HG03521 (cell line): ENCODE data around the gene SORCS2.

Experiments used
- ATAC-seq: cut with Tn5 transposase; IDR thresholded peaks from one replicate; pipeline ENCODE4 v1.9.1; 2021; ENCODE audit warnings: mild to moderate bottlenecking, moderate library complexity; ENCODE audit not compliant: unreplicated experiment

The SORCS2 gene

GRCh38 chr4:7366180-7366945 is 174.0 kb downstream of the SORCS2 start:
- ATAC-seq: no peak

- no peak for ATAC-seq
These were observed 174.6 kb downstream of the SORCS2 start for GRCh38 chr4:7366954-7367353.

DNA sequence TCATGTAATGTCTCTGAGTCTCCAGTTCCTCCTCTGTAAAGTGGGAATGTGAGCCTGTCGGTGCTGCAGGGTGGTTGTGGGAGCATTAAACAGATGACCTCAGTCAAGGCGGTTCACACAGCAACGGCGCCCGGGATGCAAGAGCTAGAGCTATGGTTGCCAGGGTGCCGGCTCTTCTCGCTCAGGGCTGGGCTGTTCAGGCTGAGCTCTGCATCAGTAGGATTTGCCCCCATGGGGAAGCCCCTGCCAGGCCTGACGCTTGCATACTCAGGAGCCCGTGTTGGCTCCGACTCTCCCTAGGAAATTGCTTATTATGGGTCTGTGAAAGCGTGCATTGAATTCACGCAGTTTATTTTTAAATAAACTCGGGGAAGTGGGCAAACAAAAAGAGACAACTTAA is 175.1 kb downstream of the SORCS2 start:
- no peak for ATAC-seq

GRCh38 chr4:7367864-7368277 is 175.5 kb downstream of the SORCS2 start:
- ATAC-seq: no peak

GRCh38 chr4:7368296-7368695 is 176.0 kb downstream of the SORCS2 start:
- no peak for ATAC-seq

DNA sequence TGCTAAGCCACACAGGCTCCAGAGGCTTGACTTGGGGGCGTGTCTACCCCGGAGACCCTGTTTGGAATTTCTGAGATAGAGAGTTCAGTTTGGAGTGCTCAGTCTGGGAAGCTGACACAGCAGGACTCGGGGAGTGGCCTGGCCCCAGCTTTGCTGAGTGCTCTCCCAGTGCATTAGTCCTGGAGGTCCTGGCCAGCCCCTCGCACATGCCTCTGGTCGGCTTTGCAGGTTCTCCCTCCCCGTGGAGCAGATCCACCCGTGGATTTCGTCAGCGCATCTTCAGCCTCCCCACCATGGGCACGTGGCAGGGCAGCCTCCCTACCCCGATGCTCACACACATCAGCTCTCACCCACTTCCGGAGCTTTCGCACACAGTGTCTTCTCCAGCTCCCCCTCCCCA is 177.2 kb downstream of the SORCS2 start:
- ATAC-seq: no peak

DNA sequence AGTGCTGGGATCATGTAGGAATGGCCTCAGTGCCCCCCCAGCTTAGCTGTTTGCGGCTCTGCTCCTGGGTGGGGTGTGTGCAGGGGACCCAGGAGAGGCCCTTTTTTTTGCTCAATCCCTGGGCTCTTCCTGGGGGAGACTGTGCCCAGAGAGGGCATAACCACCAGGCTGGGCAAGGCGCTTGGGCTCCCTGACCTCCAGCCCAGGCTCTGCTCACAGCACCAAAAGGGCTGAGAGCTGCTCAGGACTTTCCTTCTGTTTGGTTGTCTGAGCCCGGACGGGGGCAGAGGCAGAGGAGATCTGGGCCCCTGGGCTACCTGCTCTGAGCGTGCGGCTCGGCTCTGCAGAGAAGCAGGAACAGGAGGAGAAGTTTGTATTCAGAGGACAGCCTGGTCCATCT is 177.7 kb downstream of the SORCS2 start:
- ATAC-seq: no peak

DNA sequence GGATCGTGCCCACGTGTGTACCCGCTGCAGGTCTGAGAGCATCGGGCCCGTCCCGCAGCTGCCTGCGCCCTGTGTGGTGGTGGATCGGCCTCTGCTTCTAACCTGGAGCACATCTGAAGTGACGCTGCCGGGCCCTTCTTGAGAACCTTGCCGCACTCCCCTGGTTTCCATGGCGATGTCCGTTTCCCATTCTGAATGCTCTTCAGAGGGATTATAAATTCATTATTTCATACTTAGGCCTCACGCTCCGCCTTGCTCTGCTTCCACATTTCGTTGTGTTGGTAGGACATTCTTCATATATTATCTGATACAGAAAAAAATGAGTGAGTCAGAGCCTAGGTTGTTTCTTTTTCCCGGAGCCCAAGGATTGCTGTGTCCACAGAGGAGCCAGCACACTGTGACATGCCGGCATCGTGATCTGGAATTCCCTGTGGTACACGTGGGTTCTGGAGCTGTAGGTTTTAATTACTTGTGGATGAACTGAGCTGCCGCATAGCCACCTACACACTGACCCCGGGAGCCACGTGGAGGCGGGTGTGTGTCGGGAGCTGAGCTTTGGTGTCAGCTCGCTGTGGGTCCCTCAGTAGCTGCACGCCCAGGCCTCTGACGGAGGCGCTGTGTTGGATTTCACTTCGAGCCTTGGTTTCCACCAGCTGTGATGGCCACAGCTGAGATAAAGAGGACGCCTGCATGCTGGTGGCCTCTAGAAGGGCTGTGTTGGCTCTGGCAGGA is 179.0 kb downstream of the SORCS2 start:
- ATAC-seq: no peak

GRCh38 chr4:7372673-7373072 is 180.3 kb downstream of the SORCS2 start:
- ATAC-seq: no peak

DNA sequence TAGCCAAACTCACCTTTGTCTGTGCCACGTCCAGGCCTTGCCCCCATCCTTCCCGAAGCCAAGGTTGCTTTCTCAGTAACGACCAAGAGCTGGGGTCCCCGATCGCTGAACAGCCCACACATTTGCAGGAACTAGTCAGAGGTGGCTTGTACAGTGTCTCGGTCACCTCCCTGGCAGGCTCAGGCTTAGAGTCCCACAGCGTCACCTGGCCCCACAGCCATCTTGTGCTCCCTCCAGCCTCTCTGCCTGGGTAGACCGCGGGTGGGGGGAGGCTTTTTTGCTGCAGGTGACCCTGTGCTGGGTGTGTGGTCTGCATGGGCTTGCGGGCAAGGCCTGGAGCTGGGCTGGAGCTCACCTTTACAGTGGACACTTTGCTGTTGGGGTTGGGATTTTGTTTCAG is 182.2 kb downstream of the SORCS2 start:
- no peak for ATAC-seq

GRCh38 chr4:7375427-7375826 is 183.1 kb downstream of the SORCS2 start:
- ATAC-seq: no peak

DNA sequence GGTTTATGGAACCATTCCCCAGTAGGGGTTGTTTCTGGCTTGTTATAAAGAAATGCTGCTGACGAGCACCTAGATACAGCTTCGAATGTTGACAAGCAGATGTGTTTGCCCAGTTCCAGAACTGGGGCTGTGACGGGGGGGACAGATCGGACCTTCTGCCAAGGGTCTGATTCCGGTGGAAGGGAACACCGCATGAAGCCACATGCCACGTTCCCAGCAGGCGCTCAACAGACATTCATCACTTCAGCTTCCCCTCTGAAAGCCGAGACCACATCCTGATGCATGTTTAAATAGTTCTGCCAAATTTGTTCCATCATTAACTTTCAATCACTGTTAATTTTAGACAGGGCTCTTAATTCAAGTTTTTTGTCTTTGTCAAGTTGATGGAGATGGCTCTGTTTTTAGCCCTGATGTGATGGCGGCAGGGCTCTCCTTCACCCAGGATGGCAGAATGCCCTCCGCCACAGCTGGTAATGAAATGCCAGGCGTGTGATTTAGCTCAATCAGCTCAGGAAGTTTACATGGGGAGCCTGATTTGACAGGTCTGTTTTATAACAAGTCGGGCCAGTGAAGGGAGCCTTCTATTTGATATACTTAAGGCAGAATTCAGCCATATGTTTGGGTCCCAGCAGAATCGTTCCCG is 185.0 kb downstream of the SORCS2 start:
- no peak for ATAC-seq

DNA sequence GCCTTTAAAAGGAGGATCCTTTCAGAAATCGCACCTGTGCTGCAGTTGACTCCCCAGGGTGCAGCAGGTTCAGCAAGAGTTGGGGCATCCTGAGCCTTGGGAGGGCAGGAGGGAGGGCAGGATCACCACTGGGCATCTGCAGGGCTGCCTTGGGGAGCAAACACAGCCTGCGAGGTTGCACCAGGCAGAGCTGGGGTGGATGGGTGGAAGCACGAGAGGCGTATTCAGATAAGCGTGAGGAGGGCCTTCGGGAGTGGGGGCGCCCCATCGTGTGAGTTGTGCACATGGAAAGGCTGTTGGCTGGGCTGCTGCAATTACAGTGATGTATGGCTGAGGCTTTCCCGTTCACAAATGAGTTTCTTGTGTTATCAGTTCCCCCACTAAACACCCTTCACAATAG is 186.8 kb downstream of the SORCS2 start:
- ATAC-seq: no peak

DNA sequence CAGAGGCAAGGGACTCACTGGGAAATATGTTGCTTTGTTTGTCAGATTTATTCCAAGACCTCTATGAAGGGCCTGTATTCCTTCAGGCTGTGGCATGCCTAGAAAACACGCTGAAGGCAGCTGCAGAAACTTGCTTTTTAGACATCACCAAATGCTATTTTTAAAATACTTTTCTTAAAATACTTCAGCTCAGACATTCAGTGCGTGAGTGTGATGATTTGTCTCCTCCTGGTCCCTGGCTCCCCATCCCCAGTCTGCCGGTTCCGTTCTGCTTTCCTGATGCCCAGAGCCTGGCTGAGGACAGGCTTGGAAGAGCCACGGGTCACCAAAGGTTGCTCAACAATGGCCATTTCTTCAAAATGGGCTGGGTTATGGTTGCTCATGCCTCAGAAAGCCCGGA is 187.4 kb downstream of the SORCS2 start:
- ATAC-seq: no peak

DNA sequence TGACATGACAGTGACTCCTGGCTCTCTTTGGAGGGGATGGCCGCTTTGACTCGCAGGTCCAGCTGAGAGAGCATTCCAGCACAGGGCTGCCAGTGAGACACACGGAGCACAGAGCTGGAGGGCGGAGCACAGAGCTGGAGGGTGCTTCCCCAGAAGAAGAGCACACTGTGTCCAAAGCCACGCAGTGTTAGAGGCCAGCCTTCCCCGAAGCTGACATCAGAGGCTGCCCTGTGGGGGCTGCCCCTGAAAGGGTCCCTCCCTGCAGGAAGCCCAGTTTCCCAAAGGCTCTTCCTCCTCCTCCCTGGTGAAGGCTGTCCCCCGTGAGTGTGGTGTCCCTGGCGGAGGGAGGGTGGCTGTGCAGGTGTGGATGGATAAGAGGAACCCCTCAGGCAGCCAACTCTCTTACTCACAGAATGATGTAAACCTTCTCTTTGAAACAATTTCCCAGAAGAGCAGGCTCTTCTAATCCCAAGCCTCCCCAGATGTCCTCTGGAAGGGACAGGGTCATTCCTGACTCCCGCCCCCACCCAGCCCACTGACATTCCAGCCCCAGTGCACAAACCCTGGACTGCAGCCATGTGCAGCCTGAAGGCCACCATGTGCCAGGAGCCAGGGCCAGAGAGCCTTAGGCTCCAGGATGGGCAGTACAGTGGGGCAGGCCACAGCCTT is 189.0 kb downstream of the SORCS2 start:
- no peak for ATAC-seq

DNA sequence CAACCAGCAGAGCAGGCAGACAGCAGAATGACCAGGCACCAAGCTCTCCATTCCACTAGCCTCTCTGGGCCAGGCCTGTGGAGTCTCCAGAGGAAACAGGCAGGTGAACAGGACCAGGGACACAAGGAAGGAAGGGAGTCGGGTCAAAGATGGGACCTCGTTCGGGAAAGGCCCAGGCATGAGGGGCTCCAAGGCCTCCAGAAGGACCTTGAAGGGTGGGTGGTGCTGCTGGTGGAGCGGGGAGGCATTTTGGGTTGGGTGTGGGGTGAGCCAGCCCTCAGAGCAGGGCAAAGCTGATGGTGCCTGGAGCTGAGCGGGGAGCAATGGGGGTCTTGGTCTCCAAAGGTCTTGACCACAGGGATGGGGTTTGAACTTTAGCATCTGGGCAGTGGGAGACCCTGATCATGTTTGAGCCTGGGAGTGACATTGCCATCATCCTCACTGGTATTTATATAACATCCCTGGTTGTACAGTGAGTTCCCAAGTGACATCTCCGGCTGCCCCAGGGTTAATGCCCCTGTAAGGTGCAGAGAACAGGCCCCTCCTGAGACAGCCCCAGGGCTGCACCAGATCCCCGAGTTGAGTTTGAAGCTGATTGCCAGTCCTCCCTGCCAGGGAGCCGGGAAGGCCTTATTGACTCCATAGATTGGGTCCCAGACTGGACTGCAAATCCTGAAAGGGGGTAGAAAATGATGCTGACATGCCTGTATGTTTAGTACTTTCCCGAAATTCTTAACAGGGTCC is 189.7 kb downstream of the SORCS2 start:
- no peak for ATAC-seq

- ATAC-seq: no peak
These were observed 190.3 kb downstream of the SORCS2 start for GRCh38 chr4:7382634-7383014.

DNA sequence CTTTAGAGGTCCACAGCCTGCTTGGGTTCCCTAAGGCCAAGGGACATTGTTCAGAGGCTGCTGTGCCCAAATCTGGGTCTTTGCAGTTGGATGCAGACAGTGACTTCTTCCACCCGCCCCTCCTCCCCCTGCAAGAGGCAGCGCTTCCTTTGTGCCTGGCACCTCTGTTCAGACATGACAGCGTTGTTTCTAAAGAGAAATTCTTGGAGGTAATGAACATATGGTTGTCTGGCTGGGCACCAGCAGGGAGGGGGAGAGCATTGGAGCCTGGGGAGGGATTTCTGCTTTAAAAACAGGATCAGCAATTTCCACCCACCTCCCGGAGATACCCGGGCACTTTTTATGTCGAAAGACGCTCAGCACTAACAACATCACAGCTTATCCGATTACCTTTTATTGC is 190.9 kb downstream of the SORCS2 start:
- no peak for ATAC-seq

GRCh38 chr4:7384003-7384928 is 191.9 kb downstream of the SORCS2 start:
- no peak for ATAC-seq
